PFSK-1 (cell line): ENCODE data around the gene GRB10.

Experiments used
- FOXP2 ChIP-seq: optimal IDR thresholded peaks from 2 replicates; pipeline ENCODE3; 2011; ENCODE audit warnings: borderline replicate concordance, control low read depth, inconsistent platforms; ENCODE audit not compliant: insufficient read depth; ENCODE audit errors: extremely low read length, extremely low read depth
- POLR2AphosphoS5 ChIP-seq: IDR thresholded peaks from 2 replicates; pipeline ENCODE4 v1.6.1; 2012; ENCODE audit warnings: low read depth, mild to moderate bottlenecking, control low read depth, low read length, moderate library complexity
- REST ChIP-seq, 2 experiments: IDR thresholded peaks; 2 replicates each; pipeline versions ENCODE4 v1.6.1 to v1.8.0; 2011 to 2012; ENCODE audit warnings: low read depth in 2 of 2, low read length in 2 of 2, control low read depth in 1 of 2, inconsistent platforms in 1 of 2, mild to moderate bottlenecking in 1 of 2, moderate library complexity in 1 of 2; ENCODE audit not compliant: insufficient read depth in 1 of 2
- SIN3A ChIP-seq: IDR thresholded peaks from 2 replicates; pipeline ENCODE4 v1.6.1; 2012; ENCODE audit warnings: mild to moderate bottlenecking, low read length, moderate library complexity, borderline replicate concordance; ENCODE audit not compliant: insufficient read depth
- TAF1 ChIP-seq: IDR thresholded peaks from 2 replicates; pipeline ENCODE4 v1.6.1; 2012; ENCODE audit warnings: low read length, control low read depth, borderline replicate concordance; ENCODE audit not compliant: insufficient read depth

GRCh38 chr7:50555594-50556140 is 227.0 kb downstream of the GRB10 start:
- no peak for TF ChIP-seq POLR2AphosphoS5
- TF ChIP-seq TAF1: no peak
- no peak for TF ChIP-seq REST (IDR thresholded peaks at IDR 0.05; ENCODE audit: insufficient read depth in 1 of 2, low read depth in 2 of 2, low read length in 2 of 2)
- no peak for TF ChIP-seq SIN3A
- TF ChIP-seq FOXP2: no peak
